Right cardiac atrium (tissue), 5 donors: Measurements from ENCODE around the gene FAM177A1. TPM values are rescaled to one million over a fixed set of nuclear protein-coding genes. Genes with fewer than 3 reads are reported as not detected.
A peak's percentile ranks its signal among the peaks of the same experiment; 100 is the strongest.
"Not testable (repeated sequence)": the region's sequence is repeated elsewhere in the genome, so short reads cannot be mapped to it uniquely, and the experiment has no call there.

Source experiments
- ATAC-seq, 2 donors: fragments of 200-7000 bp; cut with Tn5 transposase; one replicate each; pipeline versions ENCODE4 v1.8.0 to v1.9.1; 2020; ENCODE audit warnings: moderate library complexity in 2 of 2, mild to moderate bottlenecking in 1 of 2
- DNase-seq, 3 donors: peaks; one replicate each; pipeline ENCODE4 v3.0.0-alpha.2; 2020
- H3K27ac ChIP-seq: one replicate; pipeline ENCODE4 v1.5.1; 2013; ENCODE audit warnings: mild to moderate bottlenecking, low read length, control low read depth, moderate library complexity
- H3K27me3 ChIP-seq: one replicate; pipeline ENCODE4 v1.6.1; 2013; ENCODE audit not compliant: control insufficient read depth, insufficient read depth
- H3K4me1 ChIP-seq: one replicate; pipeline ENCODE4 v1.6.1; 2013; ENCODE audit warnings: low read length; ENCODE audit not compliant: control insufficient read depth, insufficient read depth
- H3K4me3 ChIP-seq: one replicate; pipeline ENCODE4 v1.5.1; 2013; ENCODE audit warnings: low read length, control low read depth
- H3K9me3 ChIP-seq: one replicate; pipeline ENCODE4 v1.6.1; 2013; ENCODE audit warnings: low read length; ENCODE audit not compliant: control insufficient read depth
- WGBS: extraction: QIAGEN DNeasy Blood & Tissue Kit; methylation state at CpG from one replicate; pipeline ENCODE4 v1.1.7; 2013; 5-methylcytosine and 5-hydroxymethylcytosine counted together
- intact Hi-C, 4 donors: fragments of 100-400 bp; cut with DNase I; formaldehyde crosslinking; loops; one replicate each; pipeline versions ENCODE4 v1.11.0 to v1.14.0; 2022 to 2023
- polyA plus RNA-seq: library from polyadenylated mRNA; stranded (reverse); fragments of 200-250 nt; gene quantifications from one replicate; pipeline ENCODE4 v1.2.3, GENCODE V29; 2013
- total RNA-seq, 4 donors: library from RNA; stranded (reverse); fragmentation: NEBNext Ultra II Directional; extraction: Animal tissue kit (Norgen Biotek cat#: 25700); gene quantifications; one replicate each; pipeline ENCODE4 v1.2.1, GENCODE V29; 2021
- donor health status: healthy with polysubstance abuse.
- donor health status: DM: no; HTN: yes; CAD: no.
- donor health status: DM: no; HTN: no; CAD: no.
- donor health status: DM: no; HTN: yes; CAD: no; lungs with severe emphysema.
- donor health status: DM: yes; HTN: yes; CAD: no.

FAM177A1 gene
- total and polyA plus RNA-seq, 5 donors, result 54.1 to 86.2 (median 55.2) TPM

GRCh38 chr14:35061113-35061791, 15.2 kb downstream of the FAM177A1 start:
- H3K27me3 ChIP-seq, H3K9me3 ChIP-seq, H3K4me1 ChIP-seq, intact Hi-C loops, H3K4me3 ChIP-seq: not testable (repeated sequence)
- peak overlapping the region; percentile 52 for H3K27ac ChIP-seq
- WGBS, result 65% methylated on average over 1 of the region's 1 CpG
- ATAC-seq (peak; percentile 92 to 98), DNase-seq (peak; percentile 56 to 82 (median 67))

GRCh38 chr14:35065731-35066130, 19.7 kb downstream of the FAM177A1 start:
- WGBS, result 97% methylated on average over 5 of the region's 5 CpGs
- H3K27ac ChIP-seq, DNase-seq, H3K27me3 ChIP-seq, H3K4me3 ChIP-seq, ATAC-seq, H3K9me3 ChIP-seq, H3K4me1 ChIP-seq, intact Hi-C loops: not testable (repeated sequence)

DNA sequence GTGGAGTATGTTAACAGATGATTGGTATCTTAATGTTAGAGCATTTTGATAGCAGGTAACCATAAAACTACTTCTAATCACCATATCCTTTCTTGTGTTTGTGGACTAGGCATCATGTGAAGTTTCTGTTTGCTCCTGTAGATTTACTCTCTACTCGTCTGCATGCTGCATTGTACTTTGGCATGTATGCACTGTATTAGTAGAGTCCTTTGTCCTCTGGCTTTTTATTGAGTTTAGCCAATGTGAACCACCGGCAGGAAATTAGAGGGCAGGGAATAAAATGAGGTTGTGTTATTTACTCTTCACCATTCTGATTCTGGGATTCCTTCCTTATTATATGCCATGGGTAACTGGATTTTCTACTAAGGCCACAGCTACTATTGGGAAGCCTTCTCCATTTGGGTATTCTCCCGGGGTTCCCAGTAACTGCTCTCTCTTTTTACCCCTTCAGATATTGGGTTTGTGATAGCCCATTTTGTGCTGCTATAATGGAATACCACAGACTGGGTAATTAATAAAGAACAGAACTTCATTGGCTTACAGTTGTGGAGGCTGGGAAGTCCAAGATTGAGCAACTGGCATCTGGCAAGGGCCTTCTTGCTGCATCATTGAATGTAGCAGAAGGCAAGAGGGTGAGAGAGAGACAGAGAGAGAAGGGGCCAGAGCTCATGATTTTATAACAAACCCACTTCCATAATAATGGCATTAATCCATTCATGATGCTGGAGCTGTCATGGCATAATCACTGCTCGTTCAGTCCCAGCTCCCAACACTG, 22.4 kb downstream of the FAM177A1 start:
- no peak for DNase-seq
- intact Hi-C loops, result no loop called here
- no peak for ATAC-seq
- Histone ChIP-seq H3K4me1 (no peaks in the 10 kb centered on the region), H3K27me3 (no peaks in the 10 kb centered on the region), H3K27ac (no peak overlapping the region), H3K9me3 (no peaks in the 10 kb centered on the region), H3K4me3 (no peak overlapping the region)
- WGBS, result 95% methylated on average over 4 of the region's 4 CpGs

- no peak for ATAC-seq
- DNase-seq, result no peak
- no peak overlapping the region for H3K4me3 ChIP-seq
- H3K9me3 ChIP-seq, result no peaks in the 10 kb centered on the region
- WGBS, result 97% methylated on average over 3 of the region's 3 CpGs
- H3K27ac ChIP-seq, result no peak overlapping the region
- intact Hi-C loops, result no loop called here
- no peaks in the 10 kb centered on the region for H3K27me3 ChIP-seq
- H3K4me1 ChIP-seq, result no peaks in the 10 kb centered on the region
Measured at GRCh38 chr14:35072226-35072625, 26.2 kb downstream of the FAM177A1 start.

- H3K4me1 ChIP-seq, result no peaks in the 10 kb centered on the region
Measured at GRCh38 chr14:35073486-35073885, 27.4 kb downstream of the FAM177A1 start.

GRCh38 chr14:35078082-35078481, 32.0 kb downstream of the FAM177A1 start:
- Histone ChIP-seq H3K4me1 (no peaks in the 10 kb centered on the region), H3K27me3 (no peaks in the 10 kb centered on the region), H3K9me3 (no peaks in the 10 kb centered on the region), H3K27ac (no peak overlapping the region), H3K4me3 (no peak overlapping the region)
- no peak for DNase-seq
- intact Hi-C loops, result no loop called here
- WGBS, result 98% methylated on average over 2 of the region's 2 CpGs
- no peak for ATAC-seq

More at GRCh38 chr14:35073486-35073885, 27.4 kb downstream of the FAM177A1 start:
- H3K9me3 ChIP-seq, result no peaks in the 10 kb centered on the region
- no peak overlapping the region for H3K4me3 ChIP-seq
- intact Hi-C loops, result no loop called here
- peak in 1 of 2 donors; percentile 20 for ATAC-seq
- H3K27me3 ChIP-seq, result no peaks in the 10 kb centered on the region
- no peak overlapping the region for H3K27ac ChIP-seq
- 55% methylated on average over 1 of the region's 1 CpG for WGBS
- DNase-seq, result no peak

DNA sequence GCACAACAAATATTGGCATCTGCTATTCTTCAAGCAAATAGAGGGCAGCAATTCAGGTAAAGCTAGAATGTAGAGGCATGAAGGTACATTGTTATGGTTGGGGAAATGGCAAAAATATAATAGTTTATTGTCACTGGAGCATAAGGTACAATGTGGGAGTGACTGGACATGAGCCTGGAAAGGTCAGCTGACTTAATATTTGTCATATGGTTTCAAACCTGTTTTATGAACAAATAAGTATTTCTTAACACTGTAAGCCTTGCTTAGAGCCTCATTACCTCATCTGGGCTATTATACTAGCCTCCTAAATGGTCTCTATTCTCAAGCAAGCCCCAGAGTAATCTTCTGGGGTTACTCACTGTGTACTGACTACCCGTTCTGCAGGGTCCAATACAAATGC, 33.7 kb downstream of the FAM177A1 start:
- no peak overlapping the region for H3K4me3 ChIP-seq
- no peak for ATAC-seq
- 80% methylated on average over 1 of the region's 1 CpG for WGBS
- no peaks in the 10 kb centered on the region for H3K27me3 ChIP-seq
- no peaks in the 10 kb centered on the region for H3K4me1 ChIP-seq
- no peaks in the 10 kb centered on the region for H3K9me3 ChIP-seq
- intact Hi-C loops, result no loop called here
- DNase-seq, result no peak
- H3K27ac ChIP-seq, result no peak overlapping the region

DNA sequence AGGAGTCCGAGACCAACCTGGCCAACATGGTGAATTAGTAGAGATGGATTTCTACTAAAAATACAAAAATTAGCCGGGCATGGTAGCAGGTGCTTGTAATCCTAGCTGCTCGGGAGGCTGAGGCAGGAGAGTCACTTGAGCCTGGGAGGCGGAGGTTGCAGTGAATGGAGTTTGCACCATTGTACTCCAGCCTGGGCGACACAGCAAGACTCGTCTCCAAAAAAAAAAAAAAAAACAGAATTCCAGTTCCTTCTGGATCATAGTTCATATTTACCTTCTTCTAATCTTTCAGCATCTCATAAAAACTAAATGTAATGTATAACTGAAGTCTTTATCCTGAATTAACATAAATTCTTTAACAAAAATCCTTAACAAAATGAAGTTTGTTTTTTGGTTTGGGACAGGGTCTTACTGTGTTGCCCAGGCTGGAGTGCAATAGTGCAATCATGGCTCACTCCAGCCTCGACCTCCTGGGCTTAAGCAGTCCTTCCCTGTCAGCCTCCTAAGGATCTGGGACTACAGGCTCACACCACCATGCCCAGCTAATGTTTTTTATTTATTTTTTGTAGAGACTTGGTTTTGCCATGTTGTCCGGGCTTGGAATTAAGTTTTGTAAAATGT, 37.6 kb downstream of the FAM177A1 start:
- Histone ChIP-seq H3K9me3 (no peaks in the 10 kb centered on the region), H3K4me3 (no peak overlapping the region), H3K4me1 (no peaks in the 10 kb centered on the region), H3K27ac (no peak overlapping the region), H3K27me3 (no peaks in the 10 kb centered on the region)
- intact Hi-C loops, result no loop called here
- DNase-seq (no peak), ATAC-seq (no peak)
- 95% methylated on average over 8 of the region's 8 CpGs for WGBS

DNA sequence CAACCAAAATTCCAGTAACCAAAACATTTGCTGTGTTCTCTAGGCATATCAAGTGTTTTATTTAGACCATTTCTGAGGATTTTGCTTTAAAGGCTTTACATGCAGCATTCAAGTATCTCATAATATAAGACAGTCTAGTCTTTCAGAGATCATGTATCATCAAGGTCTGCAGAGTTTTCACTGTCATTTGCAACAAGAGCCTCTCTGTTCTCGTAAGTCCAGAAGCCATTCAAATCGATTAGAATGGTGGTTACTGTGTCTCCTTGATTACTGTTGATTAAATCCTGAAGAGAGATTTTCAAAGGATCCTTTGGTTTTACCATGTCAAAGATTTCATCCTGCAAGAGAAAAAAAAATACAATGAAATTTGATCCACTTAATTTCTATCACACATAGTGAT, 39.4 kb downstream of the FAM177A1 start:
- H3K4me3 ChIP-seq, result no peak overlapping the region
- 90% methylated on average over 2 of the region's 2 CpGs for WGBS
- no peaks in the 10 kb centered on the region for H3K9me3 ChIP-seq
- DNase-seq (no peak), ATAC-seq (no peak)
- no peak overlapping the region for H3K27ac ChIP-seq
- H3K4me1 ChIP-seq, result no peaks in the 10 kb centered on the region
- intact Hi-C loops, result no loop called here
- H3K27me3 ChIP-seq, result no peaks in the 10 kb centered on the region

DNA sequence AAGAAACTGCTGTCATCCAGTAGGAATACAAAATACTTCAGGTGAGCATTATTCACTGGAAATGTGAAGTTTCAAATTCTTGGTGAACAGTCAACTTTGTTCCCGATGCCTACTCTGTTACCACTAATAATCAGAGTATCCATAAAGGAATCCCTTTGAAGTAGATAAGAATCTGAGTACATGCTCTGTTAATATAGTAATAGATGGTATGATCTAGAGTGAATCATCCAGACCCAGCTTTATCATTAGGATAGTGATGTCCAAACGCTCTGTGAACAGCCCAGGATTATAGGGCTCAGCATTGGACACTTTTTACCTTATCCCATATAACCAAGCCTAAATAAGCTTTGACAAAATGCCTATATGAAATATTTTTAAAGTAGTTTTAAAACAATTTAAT, 42.4 kb downstream of the FAM177A1 start:
- intact Hi-C loops, result no loop called here

GRCh38 chr14:35094645-35095044, 48.6 kb downstream of the FAM177A1 start:
- intact Hi-C loops, H3K4me1 ChIP-seq, DNase-seq, H3K27ac ChIP-seq, H3K9me3 ChIP-seq, H3K27me3 ChIP-seq, H3K4me3 ChIP-seq, ATAC-seq: not testable (repeated sequence)
- 96% methylated on average over 6 of the region's 6 CpGs for WGBS

More for the DNA sequence above, 42.4 kb downstream of the FAM177A1 start:
- H3K4me1 ChIP-seq, result no peaks in the 10 kb centered on the region
- no peak overlapping the region for H3K4me3 ChIP-seq
- ATAC-seq (no peak), DNase-seq (no peak)
- H3K27ac ChIP-seq, result no peak overlapping the region
- no peaks in the 10 kb centered on the region for H3K9me3 ChIP-seq
- 91% methylated on average over 2 of the region's 2 CpGs for WGBS
- H3K27me3 ChIP-seq, result no peaks in the 10 kb centered on the region
